ENCODE measurements around the gene ADARB2. TPM values are rescaled to one million over a fixed set of nuclear protein-coding genes. Genes with fewer than 3 reads are reported as not detected.

Gene ADARB2
- total RNA-seq, 2 donors from 2014 or later, result 8.0 to 12.2 TPM

DNA sequence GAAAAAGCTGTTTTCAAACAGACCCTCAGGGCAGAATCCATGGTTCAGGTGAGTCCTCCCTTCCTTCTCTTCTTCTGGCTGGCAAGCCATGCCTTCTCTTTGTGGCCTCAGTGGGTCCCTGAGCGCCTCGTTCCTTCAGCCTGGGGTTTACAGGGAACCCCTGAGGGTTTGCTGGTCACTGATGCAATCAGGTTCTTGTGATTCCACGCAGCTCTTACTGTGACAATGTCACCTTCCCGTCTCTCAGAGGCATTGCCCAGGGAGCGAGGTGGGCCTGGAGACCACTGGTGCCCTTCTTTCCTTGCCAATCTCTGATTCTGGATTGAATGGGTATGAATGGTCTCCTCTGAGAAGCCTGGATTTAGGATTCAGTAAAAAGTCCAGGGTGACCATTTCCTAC lies 132.2 kb downstream of the ADARB2 start:
- Histone ChIP-seq H3K4me3 (no peak overlapping the region), H3K36me3 (replicated peaks in 1 of 2; ENCODE audit: insufficient read depth in 1 of 2, low read depth in 2 of 2) (no peaks in the 10 kb centered on the region), H3K4me1 (no peaks in the 10 kb centered on the region), H3K27ac (no peak overlapping the region), H3K27me3 (peaks cover 0 to 12% of the 10 kb centered on the region in 2 donors), H3K9me3 (no peaks in the 10 kb centered on the region)
- ATAC-seq (no peak), DNase-seq (no peak)
- intact Hi-C loops (cut with DNase I), result no loop called here
- TF ChIP-seq, protein P1, sequence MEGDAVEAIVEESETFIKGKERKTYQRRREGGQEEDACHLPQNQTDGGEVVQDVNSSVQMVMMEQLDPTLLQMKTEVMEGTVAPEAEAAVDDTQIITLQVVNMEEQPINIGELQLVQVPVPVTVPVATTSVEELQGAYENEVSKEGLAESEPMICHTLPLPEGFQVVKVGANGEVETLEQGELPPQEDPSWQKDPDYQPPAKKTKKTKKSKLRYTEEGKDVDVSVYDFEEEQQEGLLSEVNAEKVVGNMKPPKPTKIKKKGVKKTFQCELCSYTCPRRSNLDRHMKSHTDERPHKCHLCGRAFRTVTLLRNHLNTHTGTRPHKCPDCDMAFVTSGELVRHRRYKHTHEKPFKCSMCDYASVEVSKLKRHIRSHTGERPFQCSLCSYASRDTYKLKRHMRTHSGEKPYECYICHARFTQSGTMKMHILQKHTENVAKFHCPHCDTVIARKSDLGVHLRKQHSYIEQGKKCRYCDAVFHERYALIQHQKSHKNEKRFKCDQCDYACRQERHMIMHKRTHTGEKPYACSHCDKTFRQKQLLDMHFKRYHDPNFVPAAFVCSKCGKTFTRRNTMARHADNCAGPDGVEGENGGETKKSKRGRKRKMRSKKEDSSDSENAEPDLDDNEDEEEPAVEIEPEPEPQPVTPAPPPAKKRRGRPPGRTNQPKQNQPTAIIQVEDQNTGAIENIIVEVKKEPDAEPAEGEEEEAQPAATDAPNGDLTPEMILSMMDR (IDR thresholded peaks at IDR 0.05), result no peak
- no peak for TF ChIP-seq POLR2A (IDR thresholded peaks at IDR 0.05)
- WGBS, 2 donors, result 74 to 86% methylated on average over 5 of the region's 5 CpGs

DNA sequence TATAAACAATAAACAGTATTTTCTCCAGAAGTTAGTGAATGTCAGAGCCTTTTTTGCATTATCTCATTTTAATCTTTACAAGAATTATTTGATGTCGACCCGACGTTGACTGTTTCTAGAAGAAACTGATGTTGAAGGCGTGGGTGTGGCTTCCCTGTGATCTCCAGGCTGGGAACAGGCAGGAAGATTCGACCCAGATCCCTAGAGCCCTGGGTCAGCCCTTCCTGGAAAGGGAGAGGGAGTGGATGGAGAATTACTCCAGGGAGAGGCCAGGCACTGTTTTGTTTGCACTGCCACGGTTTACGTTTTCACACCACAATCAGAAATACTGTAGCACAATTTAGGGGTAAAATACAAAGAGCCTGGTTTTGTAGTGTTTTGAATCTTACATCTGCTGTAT lies 133.1 kb downstream of the ADARB2 start:
- peaks cover 0 to 7% of the 10 kb centered on the region in 2 donors for H3K27me3 ChIP-seq
- intact Hi-C loops (cut with DNase I), result no loop called here
- TF ChIP-seq, protein P1 (IDR thresholded peaks at IDR 0.05), result no peak
- TF ChIP-seq POLR2A (IDR thresholded peaks at IDR 0.05), result no peak
- H3K9me3 ChIP-seq, result no peaks in the 10 kb centered on the region
- no peak for DNase-seq
- no peak overlapping the region for H3K4me3 ChIP-seq
- no peak overlapping the region for H3K27ac ChIP-seq
- no peaks in the 10 kb centered on the region for H3K4me1 ChIP-seq
- ATAC-seq, result no peak
- no peaks in the 10 kb centered on the region for H3K36me3 ChIP-seq (replicated peaks in 1 of 2; ENCODE audit: insufficient read depth in 1 of 2, low read depth in 2 of 2)
- 33 to 44% methylated on average over 7 of the region's 7 CpGs for WGBS, 2 donors

DNA sequence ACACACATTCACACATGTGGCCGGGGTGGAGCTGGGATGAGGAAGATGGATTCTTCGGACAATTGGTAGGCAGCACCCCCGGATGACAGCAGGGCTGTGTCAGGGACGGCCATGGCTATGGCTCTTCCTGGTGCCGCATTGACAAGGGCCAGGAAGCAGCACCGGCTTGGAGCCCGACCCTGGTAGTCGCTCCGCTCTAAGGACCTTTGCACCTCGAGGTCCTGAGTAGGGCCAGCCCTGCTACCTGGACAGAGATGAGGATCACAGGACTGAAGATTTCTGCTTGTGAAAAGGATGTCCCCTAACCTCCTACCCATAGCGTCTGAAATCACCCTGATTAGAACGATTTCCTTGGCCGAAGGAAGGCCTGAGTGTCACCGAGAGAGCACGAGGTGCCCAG lies 134.1 kb downstream of the ADARB2 start:
- Histone ChIP-seq H3K27me3 (no peaks in the 10 kb centered on the region), H3K4me3 (no peak overlapping the region), H3K36me3 (replicated peaks in 1 of 2; ENCODE audit: insufficient read depth in 1 of 2, low read depth in 2 of 2) (no peaks in the 10 kb centered on the region), H3K9me3 (no peaks in the 10 kb centered on the region), H3K4me1 (no peaks in the 10 kb centered on the region), H3K27ac (no peak overlapping the region)
- no peak for DNase-seq
- ATAC-seq, result no peak
- WGBS, 2 donors, result 60 to 75% methylated on average over 11 to 15 of the region's 15 CpGs
- TF ChIP-seq POLR2A (IDR thresholded peaks at IDR 0.05), result no peak
- TF ChIP-seq, protein P1 (IDR thresholded peaks at IDR 0.05), result no peak
- intact Hi-C loops (cut with DNase I), result no loop called here

DNA sequence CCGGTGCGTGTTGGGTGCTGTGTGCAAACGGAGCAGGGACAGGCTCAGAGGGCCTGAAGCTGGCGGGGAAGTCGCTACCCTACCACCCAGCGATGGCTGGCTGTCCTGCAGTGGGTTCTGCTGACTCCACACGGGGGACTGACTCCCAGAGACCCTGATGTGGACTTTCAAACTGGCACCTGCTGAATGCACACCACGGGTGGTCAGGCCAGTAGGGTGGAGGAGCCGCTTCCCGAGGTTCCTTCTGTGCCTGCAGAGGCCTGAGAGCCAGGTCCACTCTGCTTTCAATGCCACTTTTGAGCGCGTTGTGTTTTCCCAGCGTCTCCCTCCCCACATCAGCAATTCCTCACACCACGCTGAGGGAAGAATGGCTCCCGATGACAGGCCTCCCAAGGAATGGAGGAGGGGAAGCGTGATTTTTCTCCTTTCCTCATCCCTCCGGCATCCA lies 135.3 kb downstream of the ADARB2 start:
- Histone ChIP-seq H3K36me3 (replicated peaks in 1 of 2; ENCODE audit: insufficient read depth in 1 of 2, low read depth in 2 of 2) (no peaks in the 10 kb centered on the region), H3K4me1 (no peaks in the 10 kb centered on the region), H3K27ac (no peak overlapping the region), H3K27me3 (no peaks in the 10 kb centered on the region), H3K9me3 (no peaks in the 10 kb centered on the region), H3K4me3 (no peak overlapping the region)
- no peak for TF ChIP-seq POLR2A (IDR thresholded peaks at IDR 0.05)
- TF ChIP-seq, protein P1 (IDR thresholded peaks at IDR 0.05), result no peak
- WGBS, 2 donors, result 69 to 77% methylated on average over 11 to 17 of the region's 17 CpGs
- ATAC-seq, result no peak
- intact Hi-C loops (cut with DNase I), result no loop called here
- DNase-seq, result no peak

DNA sequence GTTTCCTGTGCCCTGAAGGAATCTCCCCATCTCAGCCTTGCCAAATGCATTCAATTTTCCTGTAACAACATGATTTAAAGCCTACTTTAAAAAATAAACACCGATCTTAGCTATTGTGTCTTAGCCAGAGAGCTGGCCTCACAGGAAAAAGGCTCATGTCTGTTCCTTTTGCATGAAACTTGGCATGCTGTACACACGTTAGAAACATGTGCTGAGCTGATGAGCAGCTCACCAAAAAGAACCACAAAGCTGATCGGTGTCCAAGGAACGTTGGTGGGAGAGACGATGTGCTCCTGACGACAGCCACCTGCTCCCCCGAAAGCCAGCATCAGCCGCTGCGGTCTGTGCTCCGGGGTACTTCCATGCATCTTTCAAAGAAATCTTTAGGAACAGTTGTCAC lies 135.9 kb downstream of the ADARB2 start:
- no peak for TF ChIP-seq POLR2A (IDR thresholded peaks at IDR 0.05)
- TF ChIP-seq, protein P1 (IDR thresholded peaks at IDR 0.05), result no peak
- H3K27ac ChIP-seq, result no peak overlapping the region
- H3K4me3 ChIP-seq, result no peak overlapping the region
- intact Hi-C loops (cut with DNase I), result no loop called here
- no peaks in the 10 kb centered on the region for H3K27me3 ChIP-seq
- WGBS, 2 donors, result 71 to 77% methylated on average over 10 of the region's 10 CpGs
- no peaks in the 10 kb centered on the region for H3K36me3 ChIP-seq (replicated peaks in 1 of 2; ENCODE audit: insufficient read depth in 1 of 2, low read depth in 2 of 2)
- no peak for DNase-seq
- H3K9me3 ChIP-seq, result no peaks in the 10 kb centered on the region
- ATAC-seq, result no peak
- H3K4me1 ChIP-seq, result no peaks in the 10 kb centered on the region
